Panc1 (cell line): Measurements from ENCODE around the gene CES1. TPM values are rescaled to one million over a fixed set of nuclear protein-coding genes. Genes with fewer than 3 reads are reported as not detected.

ENCODE experiments used
- ATAC-seq: fragments of 200-7000 bp; cut with Tn5 transposase; 2 replicates; pipeline ENCODE4 v1.9.1; 2020; ENCODE audit warnings: mild to moderate bottlenecking, moderate library complexity
- BruUV-seq: library from RNA; stranded (reverse); fragments of 400-500 nt; replicated peaks from 2 replicates; lab custom pipeline; 2021; lab: Mats Ljungman, UMichigan
- CTCF ChIA-PET: fragments of 300-600 bp; sonication (Branson Sonifier 250); formaldehyde crosslinking; loops from one replicate; lab custom pipeline; 2022; ENCODE audit warnings: antibody characterized with exemption; lab: Charles Lee
- POLR2A ChIA-PET: fragments of 300-600 bp; sonication (Branson Sonifier 250); formaldehyde crosslinking; loops from one replicate; lab custom pipeline; 2022; ENCODE audit warnings: antibody characterized with exemption; lab: Charles Lee
- DNase-seq: peaks from one replicate; pipeline ENCODE4 v3.0.0-alpha.2; 2010; ENCODE audit warnings: low read depth, low spot score
- H3K27ac ChIP-seq: 2 replicates; pipeline ENCODE4 v1.5.1; 2011; ENCODE audit warnings: mild to moderate bottlenecking, low read length, inconsistent platforms
- H3K27me3 ChIP-seq: fragments of 200-500 bp; sonication (Bioruptor generic); 2 replicates; pipeline ENCODE4 v1.6.0; 2014; ENCODE audit warnings: low read length, inconsistent platforms; ENCODE audit not compliant: control insufficient read depth, insufficient read depth
- H3K36me3 ChIP-seq: fragments of 200-500 bp; sonication (Bioruptor generic); 2 replicates; pipeline ENCODE4 v1.5.1; 2014; ENCODE audit warnings: inconsistent platforms, mild to moderate bottlenecking, low read length, moderate library complexity; ENCODE audit not compliant: control insufficient read depth, insufficient read depth
- H3K4me1 ChIP-seq: 2 replicates; pipeline ENCODE4 v1.5.1; 2011; ENCODE audit warnings: inconsistent platforms, mild to moderate bottlenecking, low read length, moderate library complexity; ENCODE audit not compliant: control insufficient read depth, insufficient read depth
- H3K4me3 ChIP-seq, 2 experiments: 2 replicates each; pipeline ENCODE4 v1.5.1; 2011 to 2012; ENCODE audit warnings: low read depth in 2 of 2, low read length in 2 of 2, mild to moderate bottlenecking in 2 of 2, inconsistent platforms in 1 of 2, moderate library complexity in 1 of 2
- H3K9me3 ChIP-seq: fragments of 200-500 bp; sonication (Bioruptor generic); 2 replicates; pipeline ENCODE4 v1.5.1; 2014; ENCODE audit warnings: low read depth, mild to moderate bottlenecking, inconsistent platforms, low read length, moderate library complexity; ENCODE audit not compliant: control insufficient read depth, insufficient read depth
- CTCF ChIP-seq: fragments of 450-650 bp; IDR thresholded peaks from 2 replicates; pipeline ENCODE4 v1.5.1; 2017; ENCODE audit warnings: mild to moderate bottlenecking
- POLR2AphosphoS5 ChIP-seq: IDR thresholded peaks from 2 replicates; pipeline ENCODE4 v1.6.1; 2012; ENCODE audit warnings: mild to moderate bottlenecking, low read depth, low read length, moderate library complexity
- REST ChIP-seq, 2 experiments: IDR thresholded peaks; 2 replicates each; pipeline ENCODE4 v1.6.1; 2011 to 2012; ENCODE audit warnings: low read depth in 2 of 2, control low read depth in 1 of 2, low read length in 1 of 2, mild to moderate bottlenecking in 1 of 2, moderate library complexity in 1 of 2; ENCODE audit not compliant: insufficient read depth in 1 of 2
- SIN3A ChIP-seq: IDR thresholded peaks from 2 replicates; pipeline ENCODE4 v1.6.1; 2012; ENCODE audit warnings: low read depth, mild to moderate bottlenecking, low read length, moderate library complexity, borderline replicate concordance; ENCODE audit not compliant: insufficient read depth
- TCF7L2 ChIP-seq: IDR thresholded peaks from 2 replicates; pipeline ENCODE4 v1.6.1; 2011; ENCODE audit warnings: mild to moderate bottlenecking, low read depth, low read length, inconsistent platforms
- in situ Hi-C: cut with HindIII; loops from 2 replicates; pipeline ENCODE4 v1.10.0; 2016; ENCODE audit warnings: low sequenced_read_pairs, low pct_unique_long_range_greater_than_20kb
- intact Hi-C: fragments of 100-400 bp; cut with micrococcal nuclease; formaldehyde crosslinking; loops from one replicate; pipeline ENCODE4 v1.10.0; 2022; ENCODE audit not compliant: unreplicated experiment
- total RNA-seq: library from RNA; stranded (reverse); gene quantifications from one replicate; pipeline ENCODE4 v1.2.1, GENCODE V29; 2021; ENCODE audit not compliant: unreplicated experiment

Gene CES1
- total RNA-seq, 1 experiment from 2014 or later, result 27.5 TPM

- no peaks in the 10 kb centered on the region for H3K36me3 ChIP-seq
- intact Hi-C loops (no loop called here), in situ Hi-C loops (no loop called here)
- no peaks in the 10 kb centered on the region for H3K4me1 ChIP-seq
- BruUV-seq, result no TSS peak
- ATAC-seq, result no peak
- no peak overlapping the region for H3K27ac ChIP-seq
- no peak overlapping the region for H3K4me3 ChIP-seq
- no peak for DNase-seq
- CTCF ChIA-PET, result no interaction called here
- H3K9me3 ChIP-seq, result no peaks in the 10 kb centered on the region
- TF ChIP-seq REST (IDR thresholded peaks at IDR 0.05; ENCODE audit: insufficient read depth in 1 of 2, low read depth in 2 of 2, low read length in 1 of 2), result no peak
- no peak for TF ChIP-seq POLR2AphosphoS5
- no peak for TF ChIP-seq CTCF
- TF ChIP-seq TCF7L2, result no peak
- TF ChIP-seq SIN3A, result no peak
- H3K27me3 ChIP-seq, result no peaks in the 10 kb centered on the region
- POLR2A ChIA-PET, result no interaction called here
These were observed 8.4 kb downstream of the CES1 start for GRCh38 chr16:55824473-55825000.

- ATAC-seq (no peak), DNase-seq (no peak)
- Histone ChIP-seq H3K4me3 (no peak overlapping the region), H3K27ac (no peak overlapping the region), H3K9me3 (no peaks in the 10 kb centered on the region), H3K4me1 (no peaks in the 10 kb centered on the region), H3K27me3 (no peaks in the 10 kb centered on the region), H3K36me3 (no peaks in the 10 kb centered on the region)
- TF ChIP-seq CTCF (no peak), TCF7L2 (no peak)
- POLR2A ChIA-PET, result no interaction called here
- in situ Hi-C loops (no loop called here), intact Hi-C loops (no loop called here)
- CTCF ChIA-PET, result no interaction called here
- BruUV-seq, result no TSS peak
These were observed 10.6 kb downstream of the CES1 start for GRCh38 chr16:55822280-55822810.
